GM10266 (cell line): ENCODE results near the gene AMOTL2.

Experiments used
- DNase-seq: peaks from one replicate; pipeline ENCODE4 v3.0.0; 2012; ENCODE audit errors: extremely low spot score
- TF ChIP-seq, protein P1 (sequence below): IDR thresholded peaks from 2 replicates; pipeline ENCODE4 v1.5.1; 2012; ENCODE audit warnings: mild to moderate bottlenecking, low read depth; ENCODE audit not compliant: control insufficient read depth, insufficient read depth; ENCODE audit errors: missing control alignments

Gene AMOTL2

DNA sequence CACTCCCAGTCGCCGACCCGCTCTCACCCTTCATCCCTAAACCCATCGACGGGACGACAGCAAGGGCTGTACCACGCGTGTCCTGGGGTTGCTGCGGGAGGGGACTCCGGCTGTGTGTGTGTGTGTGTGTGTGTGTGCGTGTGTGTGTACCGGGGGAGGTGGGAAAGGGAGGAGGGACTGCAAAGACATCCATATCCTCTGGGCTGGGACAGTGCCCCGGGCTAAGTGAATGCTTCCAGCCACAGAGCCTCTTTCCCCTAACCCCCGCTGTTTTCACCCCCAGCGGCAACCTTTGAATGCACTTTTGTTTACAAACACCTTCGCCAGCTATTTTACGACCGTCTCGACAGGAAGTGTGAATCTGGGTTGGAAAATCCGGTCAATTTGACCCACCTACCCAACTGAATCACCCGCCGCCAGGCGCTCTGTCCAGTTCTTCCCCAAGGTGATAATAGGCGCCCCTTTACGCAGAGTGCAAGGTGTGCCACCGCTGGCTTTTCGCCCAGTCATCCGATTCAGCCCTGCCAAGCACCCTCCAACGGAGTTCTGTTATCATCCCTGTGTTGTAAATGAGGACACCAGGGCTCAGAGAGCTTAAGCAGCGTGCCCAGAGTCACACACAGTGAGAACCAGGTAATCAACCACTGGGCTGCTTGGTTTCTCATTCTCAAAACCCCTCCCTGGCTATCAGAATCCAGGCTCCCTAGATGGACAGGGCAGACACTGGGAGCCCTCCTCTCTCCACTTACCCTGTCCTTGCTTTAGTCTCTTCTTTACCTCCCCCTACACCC is 739 bp upstream of the AMOTL2 start:
- DNase-seq, result no peak
- TF ChIP-seq, protein P1, sequence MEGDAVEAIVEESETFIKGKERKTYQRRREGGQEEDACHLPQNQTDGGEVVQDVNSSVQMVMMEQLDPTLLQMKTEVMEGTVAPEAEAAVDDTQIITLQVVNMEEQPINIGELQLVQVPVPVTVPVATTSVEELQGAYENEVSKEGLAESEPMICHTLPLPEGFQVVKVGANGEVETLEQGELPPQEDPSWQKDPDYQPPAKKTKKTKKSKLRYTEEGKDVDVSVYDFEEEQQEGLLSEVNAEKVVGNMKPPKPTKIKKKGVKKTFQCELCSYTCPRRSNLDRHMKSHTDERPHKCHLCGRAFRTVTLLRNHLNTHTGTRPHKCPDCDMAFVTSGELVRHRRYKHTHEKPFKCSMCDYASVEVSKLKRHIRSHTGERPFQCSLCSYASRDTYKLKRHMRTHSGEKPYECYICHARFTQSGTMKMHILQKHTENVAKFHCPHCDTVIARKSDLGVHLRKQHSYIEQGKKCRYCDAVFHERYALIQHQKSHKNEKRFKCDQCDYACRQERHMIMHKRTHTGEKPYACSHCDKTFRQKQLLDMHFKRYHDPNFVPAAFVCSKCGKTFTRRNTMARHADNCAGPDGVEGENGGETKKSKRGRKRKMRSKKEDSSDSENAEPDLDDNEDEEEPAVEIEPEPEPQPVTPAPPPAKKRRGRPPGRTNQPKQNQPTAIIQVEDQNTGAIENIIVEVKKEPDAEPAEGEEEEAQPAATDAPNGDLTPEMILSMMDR, result no peak

DNA sequence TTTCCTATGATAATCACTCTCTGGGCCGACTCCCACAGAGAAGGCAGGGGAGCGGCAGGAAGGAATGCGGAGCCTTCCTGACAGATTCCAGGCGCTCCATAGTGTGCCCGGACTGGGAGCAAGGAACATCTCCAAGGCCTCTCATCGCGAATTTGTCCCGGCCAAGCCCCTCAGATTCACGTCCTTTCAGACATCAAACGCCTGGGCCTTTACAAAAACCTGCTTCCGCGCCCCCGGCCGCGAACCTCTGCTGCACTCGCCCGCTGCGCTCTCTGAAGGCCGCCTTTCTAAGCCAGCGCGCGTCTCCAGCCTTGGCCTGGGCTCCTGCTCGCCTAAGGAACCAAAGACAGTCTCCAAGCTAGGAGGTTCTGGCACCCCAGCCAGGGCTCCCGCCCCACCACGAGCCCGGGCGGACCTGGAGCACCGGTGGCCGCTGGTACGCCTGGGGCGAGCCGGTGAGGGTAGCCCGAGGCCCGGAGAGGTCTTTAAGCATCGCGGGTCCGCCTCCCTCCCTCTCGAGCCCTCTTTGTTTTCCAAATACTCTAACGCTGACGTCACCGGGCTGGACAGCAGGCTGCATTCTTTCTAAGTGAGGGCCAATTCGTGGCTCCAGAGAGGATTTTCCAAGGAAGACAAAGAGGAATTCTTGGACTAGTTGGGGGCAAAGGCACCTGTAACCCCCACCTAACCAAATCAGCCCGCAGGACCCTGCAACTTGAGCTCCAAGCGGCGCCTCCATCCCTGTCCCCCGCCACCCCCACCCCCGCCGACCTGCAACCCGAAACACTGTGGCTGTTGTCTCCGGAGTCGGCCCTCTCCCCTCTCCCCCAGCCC is 759 bp downstream of the AMOTL2 start:
- no peak for DNase-seq
- TF ChIP-seq, protein P1, result no peak

DNA sequence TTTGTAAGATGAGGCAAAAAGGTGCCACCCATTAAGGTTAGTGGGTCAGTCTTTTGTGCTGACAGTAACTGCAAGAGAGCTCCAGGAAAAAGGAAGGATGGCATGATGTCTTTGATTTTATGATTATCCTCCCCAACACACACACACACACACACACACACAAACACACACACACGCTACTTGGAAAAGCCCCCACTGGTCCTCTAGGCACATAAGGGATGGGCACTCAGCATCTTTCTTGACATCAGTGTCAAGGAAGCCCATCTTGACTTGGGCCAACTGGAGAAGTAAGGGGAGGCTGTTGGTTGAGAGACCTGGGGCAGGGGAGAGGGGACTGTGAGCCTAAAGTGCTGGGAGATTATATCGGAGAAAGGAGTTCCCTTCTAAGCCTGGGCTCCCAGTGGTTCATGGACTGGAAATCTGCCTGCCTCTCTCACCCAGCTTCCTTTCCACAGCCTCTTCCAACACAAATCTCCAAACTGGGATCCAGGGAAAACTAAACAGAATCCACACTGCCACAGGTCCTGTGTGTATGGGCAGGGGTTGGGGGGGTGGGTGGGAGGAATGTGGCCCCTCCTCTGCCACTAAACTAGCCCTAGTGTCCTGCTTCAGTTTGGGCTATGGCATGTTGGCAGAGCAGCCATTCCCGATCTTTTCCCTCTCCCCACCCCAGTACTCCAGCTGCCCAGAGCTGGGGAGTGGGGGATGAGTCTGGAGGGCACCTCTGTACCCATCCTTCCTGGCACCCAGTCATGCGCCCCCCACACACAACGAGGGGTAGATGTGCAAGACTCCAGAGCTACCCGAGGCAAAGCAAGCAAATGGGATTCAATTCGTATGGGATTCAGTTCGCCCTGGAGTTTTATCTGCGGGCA is 1.6 kb downstream of the AMOTL2 start:
- DNase-seq, result no peak
- TF ChIP-seq, protein P1, result no peak

DNA sequence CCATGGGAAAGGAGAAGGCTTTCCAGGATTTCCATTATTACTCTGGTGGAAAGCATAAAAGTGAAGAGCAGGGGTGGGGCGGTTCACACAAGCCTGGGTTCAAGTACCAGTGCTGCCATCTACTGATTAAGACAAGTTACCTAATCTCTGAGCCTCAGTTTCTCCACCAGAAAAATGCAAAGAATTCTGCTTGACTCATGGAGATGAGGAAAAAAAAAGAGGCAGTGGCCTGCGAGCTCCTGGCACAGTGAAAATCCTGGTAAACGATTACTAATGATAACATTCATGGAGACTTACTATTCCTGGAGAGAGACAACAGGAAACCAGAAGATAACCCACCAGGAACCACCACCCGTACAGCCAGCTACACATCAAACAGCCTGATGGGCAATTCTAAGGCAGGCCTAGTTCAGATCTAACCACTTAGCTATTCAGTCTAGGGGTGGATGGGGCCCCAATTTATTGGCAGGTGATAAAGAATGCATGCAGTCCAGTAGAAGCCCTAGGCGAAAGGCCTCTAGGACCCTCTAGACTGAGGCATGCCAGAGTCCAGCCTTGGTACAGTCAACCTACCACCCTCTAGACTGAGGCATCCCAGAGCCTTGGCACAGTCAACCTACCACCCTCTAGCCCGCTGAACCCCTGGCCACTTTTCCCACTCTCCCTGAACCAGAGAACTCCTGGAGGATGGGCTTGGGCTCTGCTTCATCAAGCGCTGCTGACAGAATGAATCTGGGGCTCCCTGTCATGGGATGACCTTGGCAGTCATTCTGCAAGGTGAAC is 2.5 kb downstream of the AMOTL2 start:
- TF ChIP-seq, protein P1, result no peak
- DNase-seq, result no peak

DNA sequence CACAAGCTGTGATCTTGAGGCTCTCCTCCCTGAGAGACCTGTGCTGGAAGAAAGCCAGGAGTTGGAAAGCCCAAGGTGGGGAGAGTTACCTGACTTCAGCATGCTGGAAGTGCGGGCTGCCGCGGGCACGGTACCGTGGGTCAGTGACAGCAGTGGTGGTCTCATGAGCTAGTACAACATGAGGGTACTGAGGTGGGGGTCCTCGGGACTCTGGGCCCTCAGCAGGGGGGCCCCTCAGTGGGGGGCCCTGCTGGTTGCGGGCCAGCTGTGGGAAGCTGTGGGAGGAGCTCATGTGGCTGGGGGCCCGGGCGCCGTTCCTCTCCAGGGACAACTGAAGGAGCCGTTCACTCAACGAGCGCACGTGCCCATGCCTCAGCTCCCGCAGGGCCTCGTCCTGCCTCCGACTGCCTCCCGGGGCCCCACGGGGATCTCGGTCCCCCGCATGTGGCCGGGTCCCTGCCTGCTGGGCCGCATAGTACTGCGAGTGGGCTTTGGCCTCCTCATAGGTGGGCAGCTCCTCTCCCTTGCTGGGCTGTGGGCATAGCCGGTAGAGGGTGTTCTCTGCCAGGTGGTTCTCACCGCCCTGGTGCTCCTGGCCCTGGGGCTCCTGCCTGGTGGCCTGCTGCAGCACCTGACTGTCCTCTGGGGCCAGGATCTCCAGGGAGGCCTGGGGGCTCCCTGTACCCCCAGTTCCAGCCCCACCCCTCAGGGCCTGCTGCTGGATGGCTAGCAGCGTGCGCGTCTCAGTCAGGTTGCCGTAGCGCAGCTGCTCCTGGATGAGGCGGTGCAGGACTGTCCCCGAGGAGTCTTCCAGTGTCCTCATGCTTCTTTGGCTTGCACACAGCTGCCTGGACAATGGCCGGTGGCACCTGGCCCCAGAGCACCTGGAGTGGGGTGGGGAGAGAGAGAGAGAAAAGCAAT is 3.4 kb downstream of the AMOTL2 start:
- TF ChIP-seq, protein P1, result no peak
- no peak for DNase-seq

DNA sequence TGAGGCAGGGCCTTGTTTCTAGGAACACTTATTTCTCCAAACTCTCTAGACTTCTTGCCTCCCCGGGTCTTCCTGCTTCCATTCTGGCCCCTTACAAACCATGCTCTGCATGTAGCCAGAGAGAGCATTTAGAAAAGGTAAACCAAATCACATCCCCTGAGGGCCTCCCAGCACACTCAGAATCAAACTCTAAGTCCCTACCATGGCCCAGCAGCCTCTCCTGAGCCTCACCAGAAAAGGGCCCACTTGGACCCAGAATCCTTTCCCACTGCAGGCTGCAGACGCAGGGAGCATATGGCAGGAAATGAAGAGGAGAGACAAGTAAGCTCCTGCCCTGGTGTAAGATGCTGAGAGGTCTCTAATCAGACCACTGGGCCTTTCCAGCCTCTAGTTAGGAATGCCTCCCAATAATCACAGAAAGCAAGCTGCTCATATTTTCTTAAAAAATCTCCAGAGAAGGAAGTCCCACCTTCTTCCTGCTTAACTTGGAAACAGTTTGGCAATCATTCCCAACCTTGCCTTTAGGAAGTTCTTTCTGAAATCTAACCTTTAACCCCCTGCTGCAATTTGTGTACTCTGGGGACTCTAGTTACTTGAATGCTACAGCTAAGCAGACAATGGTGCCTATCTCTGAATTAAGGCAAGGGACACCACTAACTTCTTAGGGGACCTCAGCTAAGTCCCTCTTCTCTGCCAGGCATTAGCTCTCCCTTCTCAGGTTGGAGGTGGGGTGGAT is 4.2 kb downstream of the AMOTL2 start:
- TF ChIP-seq, protein P1, result no peak
- DNase-seq, result no peak
